Measurements from ENCODE around the gene SMC1A.
A peak's percentile ranks its signal among the peaks of the same experiment; 100 is the strongest.
"Not testable (repeated sequence)": the region's sequence is repeated elsewhere in the genome, so short reads cannot be mapped to it uniquely, and the experiment has no call there.

Gene SMC1A

GRCh38 chrX:53422086-53422860 lies at the start of gene SMC1A:
Gene SMC1A (minus strand): TSS chrX:53422654. CDS start chrX:53422600, 54 bp downstream.
- DNase-seq (ENCODE audit: low read depth) = peak; percentile 96

DNA sequence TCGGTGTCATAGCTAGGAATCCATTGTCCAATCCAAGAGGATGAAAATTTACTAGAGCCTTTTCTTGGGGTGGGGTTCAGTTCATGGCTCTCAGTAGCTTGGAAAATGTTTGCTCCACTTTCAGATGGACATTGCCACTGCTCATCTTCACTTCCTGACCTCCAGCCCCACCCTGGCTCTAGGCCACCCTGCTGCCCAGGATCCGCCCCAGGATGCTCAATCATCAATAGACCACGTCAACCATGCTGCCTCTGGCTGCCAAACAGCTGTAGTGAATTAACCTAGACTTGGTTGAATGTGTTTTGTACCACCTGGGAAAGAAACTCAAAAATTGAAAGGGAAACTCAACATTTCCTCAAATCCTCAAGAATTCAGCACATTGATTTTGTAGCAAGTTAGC lies 48.9 kb upstream of the SMC1A start:
- no peak for DNase-seq (ENCODE audit: low read depth)

DNA sequence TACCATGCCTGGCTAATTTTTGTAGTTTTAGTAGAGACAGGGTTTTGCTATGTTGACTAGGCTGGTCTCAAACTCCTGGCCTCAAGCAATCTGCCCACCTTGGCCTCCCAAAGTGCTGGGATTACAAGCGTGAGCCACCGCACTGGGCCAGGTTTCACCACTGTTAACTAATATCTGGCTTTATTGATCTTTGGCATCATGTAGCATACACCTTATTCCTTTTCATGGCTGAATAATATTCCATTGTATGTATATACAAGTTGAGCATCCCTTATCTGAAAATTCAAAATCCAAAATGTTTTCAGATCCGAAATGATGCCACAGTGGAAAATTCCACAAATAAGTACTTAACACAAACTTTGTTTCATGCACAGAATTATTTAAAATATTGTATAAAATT lies 46.2 kb upstream of the SMC1A start:
- DNase-seq (ENCODE audit: low read depth) = not testable (repeated sequence)

DNA sequence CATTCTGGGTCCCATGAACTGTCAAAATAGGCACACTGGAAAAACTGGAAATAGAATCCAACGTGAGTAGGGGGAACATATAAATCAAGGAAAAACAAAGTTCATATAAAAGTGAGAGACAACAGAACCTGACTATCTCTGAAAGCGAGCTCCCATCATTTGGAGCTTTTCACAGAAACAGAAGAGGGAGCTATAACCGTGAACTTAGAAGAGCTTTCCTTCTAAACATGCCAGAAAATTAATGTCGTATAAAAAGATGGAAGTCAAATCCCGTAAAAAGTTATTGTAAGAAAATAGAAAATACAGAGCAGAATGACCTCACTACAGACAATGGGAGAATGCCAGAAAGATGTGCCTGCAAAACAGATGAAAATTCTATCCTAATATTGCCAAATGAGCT lies 35.6 kb upstream of the SMC1A start:
- DNase-seq (ENCODE audit: low read depth) = no peak

DNA sequence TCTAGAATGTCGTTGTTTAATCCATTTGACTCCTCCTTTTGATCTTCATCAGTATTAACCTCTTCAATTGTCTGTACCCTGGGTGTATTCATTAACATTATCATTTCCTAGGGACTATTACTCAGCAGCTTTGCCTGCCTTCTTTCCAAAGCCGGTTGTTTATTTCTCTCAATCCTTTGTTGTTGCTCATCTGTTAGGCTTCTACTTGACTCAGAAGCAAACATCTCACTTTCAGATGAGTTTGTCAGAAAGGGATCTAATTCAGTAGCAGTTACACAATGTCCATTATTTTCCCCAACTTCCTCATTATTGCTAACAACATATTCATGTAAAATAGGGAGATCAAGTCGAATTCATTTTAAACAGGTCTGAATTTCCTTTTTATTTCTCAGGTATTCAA lies 33.8 kb upstream of the SMC1A start:
- DNase-seq (ENCODE audit: low read depth) = peak; percentile 72

- no peak for DNase-seq (ENCODE audit: low read depth)
Measured at GRCh38 chrX:53452812-53453211, 30.4 kb upstream of the SMC1A start.

DNA sequence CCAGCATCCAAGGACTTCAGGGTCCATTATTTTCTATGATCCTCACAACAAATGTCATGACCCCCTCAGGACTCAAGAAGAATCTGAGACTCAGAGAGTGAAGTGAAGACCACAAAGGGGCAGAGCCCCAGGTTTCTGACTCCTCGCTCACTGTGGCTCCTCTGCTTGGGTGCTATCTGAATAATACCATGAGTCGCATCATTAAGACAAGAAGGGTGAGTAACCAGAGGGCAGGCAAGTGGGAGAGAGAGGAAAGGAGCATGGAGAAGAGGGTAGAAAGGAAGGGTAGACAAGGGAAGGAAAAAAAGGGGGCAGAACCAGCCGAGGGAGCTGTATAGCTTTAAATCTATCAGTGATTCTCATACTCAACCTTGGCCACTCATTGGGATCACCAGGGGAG lies 27.2 kb upstream of the SMC1A start:
- no peak for DNase-seq (ENCODE audit: low read depth)

DNA sequence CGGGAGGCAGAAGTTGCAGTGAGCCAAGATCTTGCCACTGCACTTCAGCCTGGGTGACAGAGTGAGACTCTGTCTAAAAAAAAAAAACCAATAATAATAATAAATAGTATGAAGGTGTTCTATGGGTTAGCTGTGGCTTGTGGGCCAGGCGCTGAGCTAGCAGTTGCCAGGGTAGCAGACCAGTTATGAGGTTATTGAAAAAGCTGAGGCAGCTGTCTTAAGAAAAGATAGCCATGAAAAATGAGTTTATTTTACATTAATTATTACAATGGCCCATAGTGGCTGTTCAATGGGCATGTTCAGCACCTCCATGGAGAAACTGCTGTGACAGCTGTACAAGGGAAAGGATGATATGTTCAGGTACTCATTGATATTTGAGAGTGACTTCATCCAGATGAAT lies 25.0 kb upstream of the SMC1A start:
- no peak for DNase-seq (ENCODE audit: low read depth)

GRCh38 chrX:53445977-53446376 lies 23.5 kb upstream of the SMC1A start:
- DNase-seq (ENCODE audit: low read depth) = peak; percentile 45

- DNase-seq (ENCODE audit: low read depth) = no peak
Measured at GRCh38 chrX:53442322-53442631, 19.8 kb upstream of the SMC1A start.

- DNase-seq (ENCODE audit: low read depth) = peak; percentile 78
Measured at GRCh38 chrX:53441531-53442321, 19.3 kb upstream of the SMC1A start.

DNA sequence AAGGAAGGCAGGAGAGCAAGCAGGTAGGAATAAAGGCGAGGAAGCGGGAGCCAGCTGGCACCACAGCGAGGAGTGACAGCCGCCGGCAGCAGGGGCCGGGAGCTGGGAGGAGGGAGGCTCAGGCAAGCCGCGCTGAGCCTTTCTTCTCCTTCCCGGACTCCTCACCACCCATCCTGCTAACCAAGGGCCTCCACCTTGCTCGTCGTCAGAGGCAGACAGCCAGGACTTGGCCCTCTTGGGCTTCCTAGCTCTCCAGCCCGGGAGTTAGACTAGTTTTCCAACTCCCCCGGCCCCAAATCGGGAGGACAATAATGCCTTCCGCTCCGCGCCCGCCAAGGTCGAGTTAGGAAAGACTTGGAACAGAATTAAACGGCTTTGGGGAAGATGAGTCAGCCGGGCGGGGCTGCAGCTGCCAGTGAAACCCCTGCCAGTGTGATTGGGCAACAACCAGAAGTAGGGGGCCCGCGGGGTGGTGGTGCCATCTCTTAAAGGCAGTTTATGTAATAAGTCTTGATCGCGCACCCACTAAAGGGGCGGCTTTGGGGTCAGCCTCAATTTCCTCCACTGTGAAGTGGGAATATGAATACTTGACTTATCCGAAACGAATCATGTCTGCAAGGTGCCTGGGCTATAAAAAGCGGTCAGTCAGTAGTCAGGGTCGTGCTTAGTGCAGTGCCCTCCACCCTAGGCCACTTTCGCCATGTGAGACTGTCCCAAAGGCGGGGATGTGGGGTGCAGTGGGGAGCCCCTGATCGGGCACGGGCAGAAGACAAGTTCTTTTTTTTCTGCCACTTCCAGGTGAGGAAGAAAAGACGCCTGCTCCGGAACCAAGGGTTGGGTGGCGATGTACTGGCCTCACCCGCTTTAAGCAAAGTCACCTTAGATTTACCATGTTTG lies 18.4 kb upstream of the SMC1A start:
- peak; percentile 53 for DNase-seq (ENCODE audit: low read depth)

DNA sequence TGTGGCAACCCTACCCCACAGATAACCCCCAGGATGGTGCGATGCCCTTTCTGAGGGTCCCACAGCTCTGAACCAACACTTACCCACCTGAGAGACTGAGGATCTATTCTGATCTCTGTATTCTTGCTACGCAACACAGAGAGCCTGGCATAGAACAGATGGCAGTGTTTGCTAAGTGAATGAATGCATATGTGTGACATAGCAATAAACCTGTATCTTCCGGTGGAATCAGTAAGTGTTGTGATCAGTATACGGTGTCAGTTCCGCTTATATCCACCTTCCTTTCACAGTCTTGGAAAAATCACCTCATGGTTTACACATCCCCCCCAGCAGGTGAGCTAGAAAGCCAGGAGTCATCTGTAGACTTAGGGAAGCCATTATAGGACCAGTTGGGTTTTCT lies 17.6 kb upstream of the SMC1A start:
- no peak for DNase-seq (ENCODE audit: low read depth)

GRCh38 chrX:53438832-53439230 lies 16.4 kb upstream of the SMC1A start:
- no peak for DNase-seq (ENCODE audit: low read depth)

GRCh38 chrX:53438174-53438831 lies 15.8 kb upstream of the SMC1A start:
- DNase-seq (ENCODE audit: low read depth) = no peak

DNA sequence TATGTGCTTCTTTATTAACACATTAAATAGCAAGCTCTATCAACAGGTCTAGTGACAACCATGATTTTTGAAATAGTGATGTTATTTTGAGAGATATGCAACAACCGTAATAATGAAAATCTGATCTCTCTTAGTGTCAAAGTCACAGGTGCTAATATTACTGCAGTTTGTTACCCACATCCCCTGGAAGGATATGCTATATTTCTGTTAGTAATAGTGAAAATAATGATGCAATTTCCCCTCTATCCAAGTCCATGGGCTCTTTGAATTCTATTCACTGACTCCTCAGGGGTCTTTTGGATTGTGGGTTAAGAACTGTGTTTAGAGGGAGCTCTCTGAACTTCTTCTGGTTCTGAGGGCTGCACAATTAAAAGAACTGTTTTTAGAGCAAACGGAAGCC lies 14.8 kb upstream of the SMC1A start:
- DNase-seq (ENCODE audit: low read depth) = no peak

DNA sequence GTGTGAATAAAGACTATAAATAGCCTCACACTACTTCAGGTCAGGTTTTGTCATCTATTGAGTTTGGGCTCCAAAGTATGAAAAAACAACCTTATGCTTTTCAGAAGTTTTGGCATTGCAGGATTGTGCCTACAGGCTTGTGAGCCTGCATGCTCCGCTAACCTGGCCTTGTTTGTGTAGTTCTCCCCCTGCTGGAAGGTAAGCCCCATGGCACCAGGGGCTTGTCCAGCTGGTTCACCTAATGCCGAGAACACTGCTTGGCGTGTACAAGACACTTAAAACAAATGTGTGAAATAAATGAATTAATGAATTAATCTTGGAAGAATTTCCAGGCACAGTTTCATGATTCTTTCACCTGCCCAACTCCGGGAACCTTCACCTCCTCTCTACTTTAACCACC lies 13.5 kb upstream of the SMC1A start:
- peak; percentile 65 for DNase-seq (ENCODE audit: low read depth)

GRCh38 chrX:53433651-53434639 lies 11.5 kb upstream of the SMC1A start, which contains the start of gene HSD17B10:
Gene HSD17B10 (minus strand): TSS chrX:53434370. CDS start chrX:53434345, 25 bp downstream.
- peak; percentile 84 for DNase-seq (ENCODE audit: low read depth)

GRCh38 chrX:53430231-53430630 lies 7.8 kb upstream of the SMC1A start:
- DNase-seq (ENCODE audit: low read depth) = no peak

DNA sequence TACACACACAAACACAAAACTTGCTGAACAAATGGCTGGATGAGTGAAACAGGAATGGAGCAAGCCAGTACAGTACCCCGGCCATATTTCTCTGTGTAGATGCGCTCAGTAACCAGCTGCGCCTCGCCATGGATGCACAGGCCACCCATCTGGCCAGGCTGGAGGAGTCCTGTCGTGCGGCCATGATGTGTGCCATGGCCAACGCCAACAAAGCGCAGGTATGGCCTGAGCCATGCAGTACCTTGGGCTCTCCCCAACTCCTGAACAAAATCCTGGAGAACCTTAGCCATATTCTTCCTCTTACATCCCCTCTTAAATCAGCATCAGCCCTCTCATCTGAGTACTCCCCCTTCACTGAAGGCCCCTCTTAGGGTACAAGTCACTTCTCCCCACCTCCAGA lies 7.3 kb upstream of the SMC1A start:
- DNase-seq (ENCODE audit: low read depth) = no peak

DNA sequence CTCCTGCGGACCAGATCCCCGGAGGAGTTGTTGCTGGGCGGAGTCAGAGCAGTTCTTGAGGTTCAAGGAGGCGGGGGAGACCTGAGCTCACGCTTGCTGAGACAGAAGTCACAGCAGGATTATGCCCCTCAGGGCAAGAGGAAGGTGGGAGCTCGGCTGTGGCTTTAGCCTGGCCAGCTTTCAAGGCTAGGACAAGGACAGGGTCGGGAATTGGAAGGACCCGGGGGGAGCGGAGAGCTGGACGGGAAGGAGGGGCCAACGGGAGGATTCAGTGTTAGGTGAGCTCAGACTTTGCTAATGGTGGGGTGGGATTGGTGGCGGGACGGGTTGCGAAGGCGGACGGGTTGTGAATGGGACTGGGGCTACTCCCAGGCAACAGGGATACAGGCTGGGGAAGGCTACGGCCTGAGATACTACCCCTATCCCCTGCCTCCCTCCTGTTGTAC lies 430 bp upstream of the SMC1A start, which contains the start of gene RIBC1:
Gene RIBC1 (plus strand): TSS at position 13 of the 446 bp plus-strand sequence. CDS start 3,404 bp downstream, outside the sequence.
- DNase-seq (ENCODE audit: low read depth) = no peak
